ENCODE measurements around the gene LRP3. TPM values are rescaled to one million over a fixed set of nuclear protein-coding genes. Genes with fewer than 3 reads are reported as not detected.

The LRP3 gene
- total and polyA plus RNA-seq, 2 of the 13 experiments (the other 11 are each of a cell fraction or from before 2014, with no cell fraction given): 17.6 to 51.6 TPM

DNA sequence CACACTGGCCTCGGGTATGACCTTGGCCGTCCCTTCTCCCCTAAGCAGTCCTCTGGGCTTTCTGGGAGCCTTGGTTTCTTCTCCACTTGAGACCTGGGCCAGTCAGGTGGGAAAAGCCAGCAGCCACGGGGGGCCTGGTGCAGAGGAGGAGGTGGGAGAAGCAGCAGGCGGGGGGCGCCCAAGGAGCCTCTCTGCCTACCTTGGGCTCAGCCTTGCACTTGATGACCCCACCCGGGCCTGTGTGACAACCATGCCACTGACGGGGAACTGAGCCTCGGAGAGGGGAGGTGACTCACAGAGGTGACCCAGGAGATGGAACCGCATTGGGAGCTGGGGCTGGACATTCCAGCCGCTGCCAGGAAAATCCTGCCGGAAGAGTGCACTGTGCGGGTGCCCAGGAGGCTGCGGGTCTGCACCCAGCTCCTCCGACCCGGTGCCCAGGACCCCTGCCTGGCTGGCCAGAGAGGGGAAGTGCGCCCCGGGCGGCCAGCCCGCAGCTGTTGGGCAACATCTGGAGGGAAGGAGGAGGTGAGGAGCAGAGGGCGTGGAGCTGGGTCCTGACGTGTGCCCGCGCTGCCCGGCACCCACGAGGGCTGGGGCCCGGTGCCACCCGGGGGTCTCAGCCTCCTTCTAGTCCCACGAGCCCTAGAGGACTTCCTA is 55.0 kb downstream of the LRP3 start (continued):
- TF ChIP-seq, protein P1, sequence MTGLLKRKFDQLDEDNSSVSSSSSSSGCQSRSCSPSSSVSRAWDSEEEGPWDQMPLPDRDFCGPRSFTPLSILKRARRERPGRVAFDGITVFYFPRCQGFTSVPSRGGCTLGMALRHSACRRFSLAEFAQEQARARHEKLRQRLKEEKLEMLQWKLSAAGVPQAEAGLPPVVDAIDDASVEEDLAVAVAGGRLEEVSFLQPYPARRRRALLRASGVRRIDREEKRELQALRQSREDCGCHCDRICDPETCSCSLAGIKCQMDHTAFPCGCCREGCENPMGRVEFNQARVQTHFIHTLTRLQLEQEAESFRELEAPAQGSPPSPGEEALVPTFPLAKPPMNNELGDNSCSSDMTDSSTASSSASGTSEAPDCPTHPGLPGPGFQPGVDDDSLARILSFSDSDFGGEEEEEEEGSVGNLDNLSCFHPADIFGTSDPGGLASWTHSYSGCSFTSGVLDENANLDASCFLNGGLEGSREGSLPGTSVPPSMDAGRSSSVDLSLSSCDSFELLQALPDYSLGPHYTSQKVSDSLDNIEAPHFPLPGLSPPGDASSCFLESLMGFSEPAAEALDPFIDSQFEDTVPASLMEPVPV (CRISPR knock-in tag; IDR thresholded peaks at IDR 0.05): 0 out of 2 replicates have a peak, but pooled peaks have one; percentile 52
- TF ChIP-seq ETV5 (CRISPR knock-in tag; IDR thresholded peaks at IDR 0.05; ENCODE audit: borderline replicate concordance) (peak; percentile 62; the same call in 1 of the 2 replicates), ISL2 (CRISPR knock-in tag; IDR thresholded peaks at IDR 0.05) (no peak), TGIF2 (CRISPR knock-in tag; IDR thresholded peaks at IDR 0.05) (0 out of 2 replicates have a peak, but pooled peaks have one; percentile 12), ZNF292 (CRISPR knock-in tag; IDR thresholded peaks at IDR 0.05; ENCODE audit: borderline replicate concordance, low read depth) (peak; percentile 29; the same call in 1 of the 2 replicates), MTF2 (CRISPR knock-in tag; IDR thresholded peaks at IDR 0.05; ENCODE audit: borderline replicate concordance) (no peak), RBM39 (IDR thresholded peaks at IDR 0.05; ENCODE audit: low read depth, low read length, poor library complexity, severe bottlenecking) (peak; percentile 60), HIVEP1 (CRISPR knock-in tag; IDR thresholded peaks at IDR 0.05) (peak; percentile 42; the same call in 1 of the 2 replicates), PHF21A (CRISPR knock-in tag; IDR thresholded peaks at IDR 0.05) (no peak), RNF2 (conservative IDR thresholded peaks at IDR 0.05; ENCODE audit: low read depth) (0 out of 2 replicates have a peak, but pooled peaks have one; percentile 24), RAD21 (CRISPR knock-in tag; IDR thresholded peaks at IDR 0.05) (peak; percentile 36; the same call in 1 of the 2 replicates), TCF7L2 (IDR thresholded peaks at IDR 0.05; ENCODE audit: low read depth, low read length) (no peak), ZFX (CRISPR knock-in tag; IDR thresholded peaks at IDR 0.05; ENCODE audit: low read depth) (0 out of 2 replicates have a peak, but pooled peaks have one; percentile 4), ZMYM3 (CRISPR knock-in tag; IDR thresholded peaks at IDR 0.05) (0 out of 2 replicates have a peak, but pooled peaks have one; percentile 10), ZNF724P (CRISPR knock-in tag; IDR thresholded peaks at IDR 0.05; ENCODE audit: borderline replicate concordance) (no peak), ZKSCAN5 (CRISPR knock-in tag; IDR thresholded peaks at IDR 0.05) (peak; percentile 95), RARG (CRISPR knock-in tag; IDR thresholded peaks at IDR 0.05; ENCODE audit: low read depth) (no peak), ZNF317 (CRISPR knock-in tag; IDR thresholded peaks at IDR 0.05) (0 out of 2 replicates have a peak, but pooled peaks have one; percentile 38)
- TF ChIP-seq, protein P2, sequence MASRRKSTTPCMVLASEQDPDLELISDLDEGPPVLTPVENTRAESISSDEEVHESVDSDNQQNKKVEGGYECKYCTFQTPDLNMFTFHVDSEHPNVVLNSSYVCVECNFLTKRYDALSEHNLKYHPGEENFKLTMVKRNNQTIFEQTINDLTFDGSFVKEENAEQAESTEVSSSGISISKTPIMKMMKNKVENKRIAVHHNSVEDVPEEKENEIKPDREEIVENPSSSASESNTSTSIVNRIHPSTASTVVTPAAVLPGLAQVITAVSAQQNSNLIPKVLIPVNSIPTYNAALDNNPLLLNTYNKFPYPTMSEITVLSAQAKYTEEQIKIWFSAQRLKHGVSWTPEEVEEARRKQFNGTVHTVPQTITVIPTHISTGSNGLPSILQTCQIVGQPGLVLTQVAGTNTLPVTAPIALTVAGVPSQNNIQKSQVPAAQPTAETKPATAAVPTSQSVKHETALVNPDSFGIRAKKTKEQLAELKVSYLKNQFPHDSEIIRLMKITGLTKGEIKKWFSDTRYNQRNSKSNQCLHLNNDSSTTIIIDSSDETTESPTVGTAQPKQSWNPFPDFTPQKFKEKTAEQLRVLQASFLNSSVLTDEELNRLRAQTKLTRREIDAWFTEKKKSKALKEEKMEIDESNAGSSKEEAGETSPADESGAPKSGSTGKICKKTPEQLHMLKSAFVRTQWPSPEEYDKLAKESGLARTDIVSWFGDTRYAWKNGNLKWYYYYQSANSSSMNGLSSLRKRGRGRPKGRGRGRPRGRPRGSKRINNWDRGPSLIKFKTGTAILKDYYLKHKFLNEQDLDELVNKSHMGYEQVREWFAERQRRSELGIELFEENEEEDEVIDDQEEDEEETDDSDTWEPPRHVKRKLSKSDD (CRISPR knock-in tag; IDR thresholded peaks at IDR 0.05; ENCODE audit: low read depth): 0 out of 2 replicates have a peak, but pooled peaks have one; percentile 35
- TF ChIP-seq, protein P3, sequence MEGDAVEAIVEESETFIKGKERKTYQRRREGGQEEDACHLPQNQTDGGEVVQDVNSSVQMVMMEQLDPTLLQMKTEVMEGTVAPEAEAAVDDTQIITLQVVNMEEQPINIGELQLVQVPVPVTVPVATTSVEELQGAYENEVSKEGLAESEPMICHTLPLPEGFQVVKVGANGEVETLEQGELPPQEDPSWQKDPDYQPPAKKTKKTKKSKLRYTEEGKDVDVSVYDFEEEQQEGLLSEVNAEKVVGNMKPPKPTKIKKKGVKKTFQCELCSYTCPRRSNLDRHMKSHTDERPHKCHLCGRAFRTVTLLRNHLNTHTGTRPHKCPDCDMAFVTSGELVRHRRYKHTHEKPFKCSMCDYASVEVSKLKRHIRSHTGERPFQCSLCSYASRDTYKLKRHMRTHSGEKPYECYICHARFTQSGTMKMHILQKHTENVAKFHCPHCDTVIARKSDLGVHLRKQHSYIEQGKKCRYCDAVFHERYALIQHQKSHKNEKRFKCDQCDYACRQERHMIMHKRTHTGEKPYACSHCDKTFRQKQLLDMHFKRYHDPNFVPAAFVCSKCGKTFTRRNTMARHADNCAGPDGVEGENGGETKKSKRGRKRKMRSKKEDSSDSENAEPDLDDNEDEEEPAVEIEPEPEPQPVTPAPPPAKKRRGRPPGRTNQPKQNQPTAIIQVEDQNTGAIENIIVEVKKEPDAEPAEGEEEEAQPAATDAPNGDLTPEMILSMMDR (CRISPR knock-in tag; IDR thresholded peaks at IDR 0.05): peak; percentile 69
- TF ChIP-seq, protein P4, sequence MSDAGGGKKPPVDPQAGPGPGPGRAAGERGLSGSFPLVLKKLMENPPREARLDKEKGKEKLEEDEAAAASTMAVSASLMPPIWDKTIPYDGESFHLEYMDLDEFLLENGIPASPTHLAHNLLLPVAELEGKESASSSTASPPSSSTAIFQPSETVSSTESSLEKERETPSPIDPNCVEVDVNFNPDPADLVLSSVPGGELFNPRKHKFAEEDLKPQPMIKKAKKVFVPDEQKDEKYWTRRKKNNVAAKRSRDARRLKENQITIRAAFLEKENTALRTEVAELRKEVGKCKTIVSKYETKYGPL (CRISPR knock-in tag; IDR thresholded peaks at IDR 0.05): no peak
- TF ChIP-seq, protein P5, sequence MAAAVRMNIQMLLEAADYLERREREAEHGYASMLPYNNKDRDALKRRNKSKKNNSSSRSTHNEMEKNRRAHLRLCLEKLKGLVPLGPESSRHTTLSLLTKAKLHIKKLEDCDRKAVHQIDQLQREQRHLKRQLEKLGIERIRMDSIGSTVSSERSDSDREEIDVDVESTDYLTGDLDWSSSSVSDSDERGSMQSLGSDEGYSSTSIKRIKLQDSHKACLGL (CRISPR knock-in tag; IDR thresholded peaks at IDR 0.05): peak; percentile 56; the same call in 1 of the 2 replicates
